Activated CD4-positive, alpha-beta T cell treated with anti-CD3 and anti-CD28 coated beads for 1 hour (primary cell): ENCODE measurements around the gene MYO5A.

Experiments used
- DNase-seq: peaks from one replicate; pipeline ENCODE4 v3.0.0-alpha.2; 2020

The MYO5A gene

DNA sequence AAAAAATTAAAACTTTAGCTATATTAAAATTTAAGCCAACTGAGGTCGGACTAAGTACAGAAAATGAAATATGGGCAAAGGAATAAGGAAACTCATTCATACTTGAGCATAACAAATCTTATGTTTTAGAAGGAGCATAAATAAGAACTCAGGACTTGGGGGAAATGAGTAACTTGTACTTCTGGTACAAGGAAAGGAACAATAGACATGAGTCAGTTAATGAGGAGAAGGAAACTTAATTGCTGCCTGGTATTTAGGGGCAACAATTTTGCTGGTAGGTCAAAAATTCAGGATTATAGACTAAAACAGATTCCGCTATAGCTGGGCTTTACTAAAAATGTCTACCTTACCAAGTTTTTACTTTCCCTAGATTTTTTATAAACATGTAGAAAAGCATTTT, 113.1 kb downstream of the MYO5A start:
- no peak for DNase-seq

DNA sequence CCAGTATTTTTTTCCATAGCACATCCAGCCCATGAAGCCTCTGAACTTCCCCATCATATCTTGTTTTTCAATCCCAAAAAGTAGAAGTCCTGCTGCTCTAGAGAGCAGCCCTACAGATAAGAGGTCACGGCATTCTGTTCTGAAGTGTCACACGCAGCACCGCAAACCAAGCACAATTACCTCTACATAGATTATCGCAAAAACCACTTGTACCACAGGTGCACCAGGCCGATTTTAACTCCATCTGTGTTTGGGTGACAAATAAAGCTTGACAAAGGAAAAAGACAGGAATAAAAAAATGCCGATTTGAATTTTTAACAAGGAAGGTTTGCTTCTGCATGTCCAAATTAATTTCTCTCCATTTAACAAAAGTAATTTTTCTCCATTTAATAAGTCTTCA, 113.7 kb downstream of the MYO5A start:
- no peak for DNase-seq

DNA sequence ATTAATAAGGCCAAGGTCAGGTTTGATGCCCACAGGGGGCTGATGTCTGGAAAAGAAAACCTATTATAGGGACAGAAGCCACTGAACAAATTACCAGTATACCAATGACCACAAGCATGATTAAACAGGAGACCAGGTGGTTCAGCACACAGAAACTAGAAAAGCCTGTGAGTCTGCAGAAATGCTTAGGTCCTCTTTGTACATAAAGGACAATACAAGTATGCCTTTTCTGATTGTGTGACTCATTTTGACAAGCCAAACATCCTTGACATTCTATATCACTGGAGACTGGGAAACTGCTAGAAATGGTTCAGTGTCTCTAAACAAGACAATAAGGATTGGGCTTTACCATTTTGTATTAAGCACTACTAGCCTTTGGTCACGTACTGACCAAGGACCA, 119.9 kb downstream of the MYO5A start:
- no peak for DNase-seq

DNA sequence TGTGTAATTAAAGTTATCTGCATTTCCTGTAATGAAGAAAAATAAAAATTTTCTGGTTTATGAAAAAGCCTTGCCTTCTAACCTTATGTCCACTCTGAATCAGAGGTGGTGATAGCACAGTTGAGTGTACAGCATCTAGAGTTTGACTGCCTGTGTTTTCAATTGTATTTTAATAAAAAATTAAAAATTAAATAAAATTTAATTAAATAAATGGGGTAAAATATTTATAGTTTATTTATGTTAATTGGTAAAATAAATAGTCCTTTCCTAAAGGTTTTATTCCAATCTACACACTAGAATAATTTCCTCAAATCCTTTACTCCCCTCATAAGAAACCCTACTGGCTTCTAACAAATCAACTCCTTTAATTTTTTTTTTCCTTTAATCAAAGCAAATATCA, 121.3 kb downstream of the MYO5A start:
- DNase-seq = no peak

DNA sequence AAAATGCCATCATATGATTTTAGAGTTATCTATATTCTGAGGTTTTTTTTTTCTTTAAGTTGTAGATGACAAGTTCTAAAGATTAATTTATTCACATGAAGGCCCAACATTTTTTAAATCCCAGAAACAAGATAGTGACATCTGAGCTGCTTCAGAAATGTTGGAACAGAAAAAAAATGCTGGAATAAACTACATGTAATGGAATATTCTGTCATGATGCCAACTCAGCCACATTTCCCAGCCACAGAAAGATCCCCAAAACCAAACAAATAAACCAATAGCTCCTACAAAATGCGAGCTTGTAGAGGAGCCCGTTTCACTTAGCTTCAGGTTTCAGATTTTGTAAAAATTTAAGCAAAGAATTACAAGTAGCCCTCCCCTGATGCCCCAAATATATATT, 122.1 kb downstream of the MYO5A start:
- no peak for DNase-seq

DNA sequence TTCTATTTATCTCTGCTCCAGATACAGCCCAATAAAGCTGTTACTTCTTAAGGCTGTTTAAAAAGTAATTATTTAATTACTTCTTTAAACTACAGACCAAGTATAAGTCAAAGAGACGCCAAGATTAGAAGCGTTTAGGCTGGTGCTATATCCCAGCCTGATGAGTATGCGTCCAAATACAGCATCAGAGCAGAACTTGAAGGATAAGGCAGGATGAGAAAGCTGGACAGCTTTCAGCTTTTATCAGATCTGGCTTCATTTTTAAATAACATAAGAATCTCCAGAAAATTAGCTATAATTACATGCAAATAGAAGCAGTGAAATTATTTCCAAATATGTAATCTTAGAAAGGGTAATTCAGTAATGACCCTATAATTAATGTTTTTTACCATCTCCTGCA, 122.8 kb downstream of the MYO5A start:
- no peak for DNase-seq

DNA sequence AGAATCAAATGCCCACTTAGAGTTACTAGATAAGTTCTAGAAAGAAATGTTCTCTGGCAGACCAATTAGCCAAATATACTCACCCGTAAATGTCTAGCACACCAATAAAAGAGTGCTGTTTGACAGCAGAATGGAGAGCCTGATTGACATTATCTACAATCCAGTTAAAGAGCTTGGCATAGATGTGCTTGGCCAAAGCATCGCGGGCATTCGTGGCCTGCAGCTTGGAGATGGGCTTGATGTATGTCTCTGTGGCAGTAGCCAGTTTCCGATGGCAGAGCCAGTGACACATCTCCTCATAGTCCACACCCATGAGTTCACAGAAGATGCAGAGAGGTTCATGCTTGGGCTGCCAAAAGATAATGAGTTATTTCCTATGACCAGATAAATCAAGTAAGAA, 131.6 kb downstream of the MYO5A start:
- no peak for DNase-seq

DNA sequence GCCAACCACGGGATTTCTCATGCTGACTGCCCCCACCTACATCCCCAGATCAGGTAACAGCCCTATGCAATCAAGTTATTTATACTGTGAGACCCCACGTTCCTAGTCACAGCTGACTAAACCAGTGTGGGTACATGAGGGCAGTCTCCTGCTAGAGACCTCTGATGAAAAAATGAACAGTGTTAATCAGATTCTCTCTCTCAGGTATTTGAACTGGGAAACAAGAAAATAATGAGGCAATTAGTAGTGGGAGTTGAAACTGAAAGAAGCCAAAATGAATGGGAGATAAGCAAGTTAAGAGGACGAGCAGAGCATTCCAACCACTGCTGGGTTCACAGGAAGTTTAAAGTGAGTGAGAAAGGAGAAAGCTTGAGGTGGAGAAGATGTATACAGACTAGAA, 134.6 kb downstream of the MYO5A start:
- no peak for DNase-seq

DNA sequence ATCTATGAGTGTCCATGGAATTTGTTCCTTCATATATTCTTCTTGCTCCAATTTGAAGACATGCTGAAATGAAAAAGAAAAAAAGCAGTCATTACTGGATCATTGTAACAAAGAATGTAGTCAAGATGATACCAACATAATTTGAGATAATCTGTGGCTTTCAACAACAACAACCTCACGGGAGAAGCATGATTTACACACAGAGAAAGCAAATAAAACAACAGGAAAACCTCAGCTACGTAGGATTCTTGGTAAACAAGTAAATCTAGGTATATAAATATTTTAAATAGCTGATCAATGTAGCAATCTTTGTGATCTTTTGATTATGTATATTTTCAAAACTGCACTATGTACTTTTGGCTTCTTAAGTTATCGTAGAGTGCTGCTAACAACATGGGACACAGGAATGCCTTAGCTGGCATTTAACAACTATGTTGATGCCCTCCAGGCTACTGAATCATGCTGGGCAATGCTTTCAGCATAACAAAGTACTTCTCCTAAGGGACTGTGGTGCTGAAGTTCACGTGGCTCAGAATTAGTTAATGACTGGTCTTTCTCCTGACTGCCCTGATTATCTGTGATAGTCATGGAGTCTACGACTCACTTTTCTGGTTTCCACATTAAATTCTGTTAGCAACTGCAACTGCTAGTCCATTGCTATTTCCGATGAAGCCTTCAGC, 136.5 kb downstream of the MYO5A start:
- DNase-seq = no peak

DNA sequence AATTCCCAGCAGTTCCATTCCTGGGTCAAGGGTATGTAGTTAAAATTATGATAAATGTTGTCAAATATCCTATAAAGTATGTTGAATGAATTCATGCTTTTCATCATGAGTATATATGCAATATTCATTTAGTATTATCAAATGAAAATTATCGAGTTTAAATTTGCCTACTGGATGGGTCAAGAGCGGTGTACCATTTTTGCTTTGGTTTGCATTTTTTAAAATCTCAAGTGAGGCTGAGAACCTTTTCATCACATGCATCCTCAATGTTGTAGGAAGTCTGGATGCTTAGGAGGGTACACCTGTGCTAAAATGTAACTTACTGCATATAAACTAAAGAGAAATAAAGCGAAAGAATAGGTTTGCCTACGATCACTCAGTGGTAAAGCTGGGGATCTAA, 137.6 kb downstream of the MYO5A start:
- DNase-seq = no peak

DNA sequence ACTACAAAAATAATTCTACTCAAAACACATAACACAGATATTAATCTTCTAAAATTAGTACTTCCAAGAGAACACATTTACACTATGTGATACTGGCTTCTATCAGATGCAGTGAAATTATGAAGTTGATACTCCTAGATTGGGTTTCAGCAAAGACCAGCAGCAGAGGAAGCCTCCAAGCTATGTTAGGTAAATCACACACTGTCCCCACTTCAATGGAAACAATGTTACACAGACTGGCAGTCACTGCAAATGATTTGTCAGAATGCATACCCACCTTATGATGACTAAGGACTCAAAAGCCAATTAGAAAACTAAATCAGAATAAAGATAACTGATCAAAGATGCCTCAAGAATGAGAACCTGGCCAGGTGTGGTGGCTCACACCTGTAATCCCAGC, 143.0 kb downstream of the MYO5A start:
- DNase-seq = no peak

DNA sequence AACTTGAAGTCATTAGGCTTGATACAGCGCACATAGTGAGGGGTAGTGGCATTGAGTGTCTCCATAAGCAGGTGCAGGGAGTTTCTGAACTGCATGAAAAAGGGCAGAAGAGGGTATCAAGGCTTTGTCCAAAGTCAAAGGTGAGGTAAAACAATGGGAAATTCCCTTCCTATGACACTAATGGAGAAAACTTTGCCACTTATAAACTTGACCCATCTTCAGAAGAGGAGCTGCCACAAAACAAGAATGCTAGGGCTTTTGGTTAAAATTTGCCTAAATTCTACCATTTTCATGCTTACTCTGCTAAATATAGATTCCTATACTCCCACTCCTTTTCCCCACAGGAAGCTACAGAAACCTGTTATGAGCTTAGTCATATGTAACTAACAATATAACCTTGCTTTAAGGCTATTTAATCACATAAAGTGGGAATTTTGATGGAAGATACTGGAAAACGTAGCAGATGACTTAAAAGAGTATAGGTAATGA, 145.5 kb downstream of the MYO5A start:
- no peak for DNase-seq

DNA sequence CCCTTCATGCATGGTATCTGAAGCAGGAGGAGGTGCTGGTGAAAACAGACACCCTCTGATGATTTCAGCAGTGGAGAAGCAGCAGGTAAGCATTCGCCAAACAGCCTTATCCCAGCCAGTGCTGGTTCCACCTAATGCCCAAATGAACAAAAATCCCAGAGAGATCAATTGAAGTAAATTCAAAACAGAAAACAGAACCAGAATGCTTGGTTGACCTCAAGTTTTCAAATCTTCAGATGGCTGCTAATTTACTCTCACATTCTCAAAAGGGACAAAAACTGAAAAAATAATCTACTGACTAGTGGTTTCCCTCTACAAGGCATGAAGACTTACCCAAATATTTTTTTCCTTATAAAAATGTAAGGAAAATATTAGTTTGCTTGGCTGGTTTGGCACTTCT, 146.0 kb downstream of the MYO5A start:
- no peak for DNase-seq

DNA sequence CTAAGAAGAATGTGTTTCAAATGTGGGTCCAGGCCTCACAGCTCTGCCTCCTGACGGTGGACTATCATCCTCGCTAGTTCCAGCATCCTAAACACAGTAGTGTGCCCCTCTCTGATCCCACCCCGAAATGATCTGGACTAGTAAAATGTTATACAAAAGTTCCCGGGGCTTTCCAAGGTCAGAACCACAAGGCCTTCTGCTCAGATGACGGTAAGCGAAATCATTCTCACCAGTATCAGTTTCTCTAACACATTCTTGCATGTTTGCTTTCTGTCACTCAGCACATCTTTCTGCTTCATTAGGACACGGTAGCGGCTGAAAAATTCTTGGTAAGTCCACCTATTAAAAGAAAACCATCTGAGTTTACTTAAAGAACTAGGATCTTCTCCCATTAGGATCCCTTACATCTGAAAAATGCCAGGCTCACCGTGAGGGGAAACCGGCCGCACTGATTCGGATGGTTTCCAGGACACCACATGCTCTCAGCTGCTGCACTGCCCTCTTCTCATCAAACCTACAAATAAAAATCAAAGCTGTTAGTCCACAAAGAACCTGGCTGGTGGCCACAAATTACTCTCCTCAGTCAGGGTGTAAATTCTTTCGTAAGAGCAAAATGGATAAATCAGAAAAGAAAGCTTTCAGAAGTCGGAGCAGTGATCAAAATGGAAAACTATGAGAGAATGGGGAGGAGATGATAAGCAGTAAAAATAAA, 149.1 kb downstream of the MYO5A start:
- no peak for DNase-seq

DNA sequence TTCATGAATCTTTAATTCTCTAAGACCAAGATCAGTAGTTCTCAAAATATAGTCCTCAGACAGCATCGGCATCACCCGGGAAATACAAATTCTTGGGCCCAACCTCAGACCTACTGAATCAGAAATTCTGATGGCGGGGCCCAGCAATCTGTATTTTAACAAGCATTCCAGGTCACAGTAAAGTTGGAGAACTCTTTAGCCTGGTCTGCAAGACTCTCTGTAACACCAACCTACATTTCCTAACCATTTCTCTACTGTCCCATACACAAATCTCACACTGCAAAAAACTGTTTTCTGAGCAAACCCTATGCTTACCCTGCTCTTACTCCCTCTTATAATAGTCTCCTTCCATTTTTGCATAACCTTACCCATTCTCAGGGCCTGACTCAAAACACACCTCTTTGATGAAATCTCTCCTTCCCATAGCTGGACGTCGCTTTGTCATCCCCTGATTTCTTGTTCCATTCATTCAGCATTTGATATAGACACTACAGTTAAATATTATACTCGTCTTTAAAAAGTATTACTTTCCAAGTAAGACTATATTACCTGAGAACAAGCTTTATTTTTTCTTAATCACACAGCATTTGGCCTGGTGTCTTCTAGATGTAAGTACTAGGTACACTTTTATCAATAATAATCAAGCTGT, 149.8 kb downstream of the MYO5A start:
- no peak for DNase-seq

DNA sequence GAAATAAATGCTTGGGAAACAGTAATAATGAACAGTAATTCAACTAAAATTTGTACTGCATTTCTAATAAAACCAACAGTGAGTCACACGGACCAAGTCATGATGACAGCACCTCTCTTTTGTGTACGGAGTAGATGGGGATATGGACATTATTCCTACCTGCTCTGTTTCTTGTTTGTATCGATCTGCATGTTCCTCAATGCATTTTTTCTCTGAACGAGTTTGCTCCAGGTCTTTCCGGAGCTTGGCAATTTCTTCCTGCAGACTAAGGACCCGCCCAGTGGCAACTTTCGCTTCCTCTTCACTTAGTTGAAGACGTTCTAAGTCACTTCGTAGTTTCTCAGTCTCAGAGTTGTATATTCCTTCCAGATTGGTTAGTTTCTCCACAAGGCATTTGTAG, 158.7 kb downstream of the MYO5A start:
- no peak for DNase-seq

DNA sequence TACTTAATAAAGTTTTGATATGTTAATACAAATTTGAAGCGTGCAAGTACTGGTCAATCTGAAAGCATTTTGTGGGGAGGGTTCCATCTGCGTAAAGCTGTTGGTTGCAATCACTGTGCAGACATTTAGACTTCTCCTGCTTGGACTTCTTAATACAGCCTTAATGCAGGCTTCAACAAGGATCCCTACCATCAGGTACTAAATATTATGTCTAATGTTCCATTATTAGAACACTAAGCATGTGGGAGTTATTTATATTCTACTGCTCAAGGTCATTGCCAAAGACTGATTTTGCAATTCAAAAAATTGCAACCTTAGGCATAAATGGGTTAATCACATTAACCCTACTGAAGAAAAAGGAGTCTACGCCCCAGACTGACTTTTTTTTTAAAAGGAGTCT, 159.2 kb downstream of the MYO5A start:
- no peak for DNase-seq

DNA sequence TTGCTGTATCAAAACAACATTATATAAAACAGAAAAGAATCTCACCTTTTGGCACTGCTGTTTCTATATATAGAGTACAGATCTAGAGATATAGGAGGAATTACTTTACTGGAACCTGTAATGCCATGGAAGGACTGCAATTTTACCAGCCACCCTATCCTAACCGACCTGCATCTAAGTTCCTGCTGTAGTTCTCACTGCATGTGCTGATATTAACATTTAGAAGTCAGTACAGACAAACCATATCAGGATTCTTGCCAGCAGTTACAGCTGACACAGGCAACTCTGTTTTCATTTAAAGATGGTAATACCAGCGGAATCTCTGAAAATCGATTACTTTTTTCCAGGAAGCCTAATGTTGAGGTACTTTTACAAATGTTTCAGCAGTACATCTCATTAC, 159.7 kb downstream of the MYO5A start:
- DNase-seq = no peak

DNA sequence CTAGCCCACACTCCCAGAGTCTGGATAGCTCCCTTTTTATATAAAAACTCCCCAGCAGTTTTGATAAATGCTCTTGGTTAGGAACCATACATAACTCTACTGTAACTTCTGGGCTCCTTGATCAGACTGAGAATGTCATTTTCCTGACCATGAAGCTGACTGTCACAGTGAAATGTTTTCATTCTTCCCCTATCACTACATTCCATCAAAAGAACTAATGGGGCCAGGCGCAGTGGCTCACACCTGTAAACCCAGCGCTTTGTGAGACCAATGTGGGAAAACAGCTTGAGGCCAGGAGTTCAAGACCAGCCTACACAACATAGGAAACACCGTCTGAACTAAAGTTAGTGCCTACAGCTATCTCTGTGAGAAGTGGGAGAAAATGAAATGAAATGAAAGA, 160.3 kb downstream of the MYO5A start:
- DNase-seq = no peak

DNA sequence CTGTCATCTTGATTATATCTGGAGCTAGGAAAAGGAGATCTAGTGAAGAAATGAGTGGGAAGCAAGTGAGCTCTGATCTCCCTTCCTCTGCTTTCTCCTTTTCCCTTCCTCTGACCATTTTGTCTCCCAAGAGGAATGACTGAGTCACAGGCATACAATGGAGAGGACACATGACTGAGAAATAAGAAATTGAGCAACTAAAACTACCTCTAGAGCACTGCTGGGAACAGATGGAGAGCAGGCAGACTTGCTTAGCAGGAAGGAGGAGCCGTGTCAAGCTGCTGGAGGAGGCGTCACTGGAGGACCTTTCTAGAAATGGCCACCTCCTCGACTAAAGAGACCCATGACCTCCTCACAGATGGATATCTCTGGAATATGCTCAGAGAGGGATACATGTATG, 166.2 kb downstream of the MYO5A start:
- DNase-seq = no peak

DNA sequence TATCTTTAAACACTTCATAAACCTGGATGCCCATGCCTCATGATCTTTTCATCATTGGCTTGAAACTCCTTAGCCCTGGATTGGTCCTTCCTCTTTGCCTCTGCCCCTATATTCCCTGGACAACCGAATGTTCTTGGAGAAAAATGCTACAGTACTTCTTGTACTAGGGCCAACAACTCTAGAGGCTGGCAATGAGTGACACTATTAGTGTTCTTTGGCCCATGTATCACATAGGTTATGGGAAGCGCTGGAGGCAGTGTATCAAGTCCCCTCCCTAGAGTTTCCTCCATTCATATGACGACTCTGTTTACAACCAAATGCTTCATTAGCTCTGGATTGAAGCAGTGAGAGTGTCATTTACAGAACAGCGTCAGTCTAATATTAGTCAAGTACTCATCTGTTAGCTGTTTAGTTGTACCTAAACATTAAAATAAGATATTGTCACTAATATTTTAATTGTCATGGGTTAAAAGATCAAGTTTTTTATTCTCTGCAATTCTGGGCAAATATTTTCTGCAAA, 166.6 kb downstream of the MYO5A start:
- DNase-seq = no peak

DNA sequence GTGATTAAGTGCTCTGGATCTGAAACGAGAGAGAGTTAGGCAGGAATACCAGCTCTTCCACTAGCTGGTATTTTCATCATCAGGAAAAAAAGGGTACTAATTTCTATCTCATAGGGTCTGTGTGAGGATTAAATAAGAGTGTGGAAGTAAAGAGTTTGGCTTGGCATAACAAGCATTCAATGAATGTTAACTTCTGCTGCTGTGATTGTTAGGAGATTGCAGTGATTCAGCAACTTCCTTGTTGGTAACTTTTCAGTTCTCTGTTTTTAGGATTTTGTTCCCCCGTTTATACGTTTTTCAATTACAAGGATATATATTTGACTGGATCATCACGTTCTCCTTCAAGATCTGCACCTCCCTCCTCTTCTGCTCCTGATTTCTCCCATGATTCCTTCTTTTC, 167.2 kb downstream of the MYO5A start:
- DNase-seq = no peak

DNA sequence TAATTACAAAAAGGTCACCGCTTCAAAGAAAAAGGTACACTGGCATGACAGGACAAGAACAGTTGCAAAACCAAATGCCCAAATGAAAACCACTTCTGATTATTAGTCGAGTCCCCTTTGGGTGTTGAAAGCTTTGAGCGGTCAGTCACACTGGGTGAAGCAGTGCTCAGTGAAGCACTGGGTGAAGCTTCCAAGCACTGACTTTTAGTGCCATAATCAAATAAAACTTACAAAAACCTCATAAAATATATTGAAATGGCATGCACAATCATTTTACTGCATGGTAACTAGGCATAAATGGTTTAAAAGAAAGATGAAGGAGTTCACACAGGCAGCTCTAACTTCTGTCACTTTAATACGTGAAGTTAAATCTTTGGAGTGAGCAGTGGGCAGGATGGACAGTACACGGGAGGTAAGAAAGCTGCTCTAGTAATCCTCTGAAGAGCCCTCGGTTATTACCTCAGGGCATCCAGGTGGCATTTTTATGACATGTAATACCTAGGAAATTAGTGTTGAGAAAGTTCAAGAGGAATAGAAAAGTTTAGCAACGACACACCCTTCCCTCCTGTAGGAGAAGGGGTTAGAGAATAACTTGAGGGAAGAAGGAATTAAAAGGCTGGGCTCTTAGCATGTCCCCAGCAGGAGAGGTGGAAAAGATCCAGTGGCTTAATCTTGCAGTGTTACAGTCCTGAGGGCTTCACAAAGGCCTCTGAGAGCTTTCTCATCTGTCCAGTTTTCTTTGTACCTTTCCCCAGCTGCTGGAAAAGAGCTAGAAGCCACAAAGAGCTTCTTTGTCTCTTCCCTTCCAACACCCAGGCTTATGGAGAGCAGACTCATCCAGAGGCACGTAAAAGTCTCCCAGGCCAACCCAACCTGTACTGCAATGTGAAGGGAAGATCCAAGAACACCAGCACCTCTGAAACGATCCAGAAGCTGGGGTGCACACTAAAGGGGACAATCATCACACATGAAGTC, 168.2 kb downstream of the MYO5A start:
- DNase-seq = no peak
